Measurements from ENCODE around the gene RD3L.

Gene RD3L

GRCh38 chr14:103892247-103892646 is 50.1 kb downstream of the RD3L start:
- no peak for DNase-seq

DNA sequence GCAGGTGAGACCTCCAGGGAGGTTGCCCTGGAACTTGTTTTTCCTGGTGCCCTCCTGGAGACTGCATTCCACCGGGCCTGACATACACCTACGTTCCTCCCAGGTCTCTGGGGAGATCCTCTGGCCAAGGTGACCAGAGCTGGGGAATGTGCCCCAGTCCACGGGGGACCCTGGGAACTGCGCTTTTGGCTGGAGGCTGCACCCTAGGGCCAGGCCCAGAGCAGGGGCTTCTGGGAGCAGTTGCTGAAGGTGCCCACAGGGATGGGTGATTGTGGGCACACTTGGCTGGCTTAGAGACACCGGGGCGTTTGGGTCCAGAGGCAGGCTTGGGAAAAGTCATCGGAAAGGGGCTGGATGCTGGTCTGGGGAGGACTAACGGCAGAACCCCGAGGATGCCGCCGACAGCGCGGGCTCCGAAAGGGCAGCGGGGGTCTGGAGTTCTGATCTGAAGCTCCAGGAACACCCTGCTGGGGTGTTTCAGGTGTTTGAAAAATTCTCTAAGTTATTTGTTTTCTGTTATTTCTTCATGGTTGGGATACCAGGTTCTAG is 50.6 kb downstream of the RD3L start:
- DNase-seq, result no peak

- no peak for DNase-seq
Observed at GRCh38 chr14:103890821-103891666, 51.3 kb downstream of the RD3L start.
